HCT116 (cell line): ENCODE data around the gene NLRC5. TPM values are rescaled to one million over a fixed set of nuclear protein-coding genes. Genes with fewer than 3 reads are reported as not detected.

Source experiments
- ATAC-seq: fragments of 200-7000 bp; cut with Tn5 transposase; 2 replicates; pipeline ENCODE4 v1.9.1; 2020; ENCODE audit warnings: mild to moderate bottlenecking, moderate library complexity
- BruUV-seq: library from RNA; stranded (reverse); fragments of 400-500 nt; replicated peaks from 2 replicates; lab custom pipeline; 2021; lab: Mats Ljungman, UMichigan
- CTCF ChIA-PET: fragments of 300-600 bp; sonication (Branson Sonifier 250); formaldehyde crosslinking; loops from one replicate; lab custom pipeline; 2021; ENCODE audit warnings: antibody characterized with exemption; lab: Charles Lee
- POLR2A ChIA-PET: fragments of 300-600, 350-600 bp; sonication (Branson Sonifier 250); formaldehyde crosslinking; loops from one replicate; lab custom pipeline; 2021; ENCODE audit warnings: antibody characterized with exemption; lab: Charles Lee
- RAD21 ChIA-PET, 2 experiments: fragments of 300-600 bp; sonication (Branson Sonifier 250); formaldehyde crosslinking; loops; one replicate each; lab custom pipeline; 2023; ENCODE audit warnings: low total read pairs in 2 of 2; ENCODE audit not compliant: uncharacterized antibody in 2 of 2, unreplicated experiment in 2 of 2, low non-redundant PET in 1 of 2; lab: Charles Lee
- DNase-seq: peaks from one replicate; pipeline ENCODE4 v3.0.0-alpha.2; 2010; ENCODE audit warnings: low read depth, low spot score
- H2AFZ ChIP-seq: fragments of 200-600 bp; shearing (Covaris generic), sonication (generic); 2 replicates; pipeline ENCODE4 v1.6.1; 2017; ENCODE audit warnings: low read depth, mixed run types, mixed read lengths, antibody characterized with exemption, low read length; ENCODE audit not compliant: poor library complexity, severe bottlenecking
- H3K27ac ChIP-seq: 2 replicates; pipeline ENCODE4 v1.5.1; 2012; ENCODE audit warnings: low read depth, low read length
- H3K27me3 ChIP-seq: fragments of 200-600 bp; sonication (generic); 2 replicates; pipeline ENCODE4 v1.6.1; 2016; ENCODE audit warnings: mixed run types, low read length, mixed read lengths; ENCODE audit not compliant: insufficient read depth
- H3K36me3 ChIP-seq, 2 experiments: fragments of 200-500 bp in 1 of 2; fragments of 200-600 bp in 1 of 2; sonication (Bioruptor generic) in 1 of 2; sonication (generic) in 1 of 2; 2 replicates each; pipeline versions ENCODE4 v1.5.1 to v1.6.1; 2014 to 2016; ENCODE audit warnings: low read length in 2 of 2, inconsistent platforms in 1 of 2, mixed read lengths in 1 of 2, mixed run types in 1 of 2; ENCODE audit not compliant: insufficient read depth in 2 of 2, control insufficient read depth in 1 of 2
- H3K4me1 ChIP-seq, 2 experiments: fragments of 200-600 bp in 1 of 2; sonication (generic) in 1 of 2; 2 replicates each; pipeline versions ENCODE4 v1.5.1 to v1.6.1; 2012 to 2017; ENCODE audit warnings: low read length in 2 of 2, inconsistent platforms in 1 of 2, mild to moderate bottlenecking in 1 of 2, mixed read lengths in 1 of 2, mixed run types in 1 of 2, moderate library complexity in 1 of 2; ENCODE audit not compliant: insufficient read depth in 2 of 2, control insufficient read depth in 1 of 2
- H3K4me2 ChIP-seq: fragments of 200-600 bp; sonication (generic); 2 replicates; pipeline ENCODE4 v1.6.1; 2017; ENCODE audit warnings: mixed run types, low read length, mixed read lengths
- H3K4me3 ChIP-seq, 2 experiments: fragments of 200-600 bp in 1 of 2; sonication (generic) in 1 of 2; replicated peaks in 1 of 2; 2 replicates each; pipeline ENCODE4 v1.5.1; 2011 to 2016; ENCODE audit warnings: low read length in 2 of 2, control low read depth in 1 of 2, low read depth in 1 of 2, mild to moderate bottlenecking in 1 of 2, mixed read lengths in 1 of 2, mixed run types in 1 of 2
- H3K79me2 ChIP-seq: fragments of 200-600 bp; sonication (generic); 2 replicates; pipeline ENCODE4 v1.6.1; 2017; ENCODE audit warnings: mild to moderate bottlenecking, mixed run types, low read length, moderate library complexity, mixed read lengths; ENCODE audit not compliant: insufficient read depth
- H3K9ac ChIP-seq: fragments of 200-600 bp; sonication (generic); 2 replicates; pipeline ENCODE4 v1.6.1; 2016; ENCODE audit warnings: low read length, mixed read lengths
- H3K9me2 ChIP-seq: fragments of 200-600 bp; sonication (generic), shearing (Covaris generic); 2 replicates; pipeline ENCODE4 v1.6.1; 2017; ENCODE audit warnings: mixed run types, mild to moderate bottlenecking, moderate library complexity; ENCODE audit not compliant: insufficient read depth
- H3K9me3 ChIP-seq, 2 experiments: fragments of 200-500 bp in 1 of 2; fragments of 200-600 bp in 1 of 2; sonication (Bioruptor generic) in 1 of 2; sonication (generic) in 1 of 2; 2 replicates each; pipeline ENCODE4 v1.6.1; 2014 to 2017; ENCODE audit warnings: low read length in 2 of 2, mixed read lengths in 2 of 2, inconsistent platforms in 1 of 2, low read depth in 1 of 2, mild to moderate bottlenecking in 1 of 2, mixed run types in 1 of 2, moderate library complexity in 1 of 2; ENCODE audit not compliant: control insufficient read depth in 1 of 2, insufficient read depth in 1 of 2
- H4K20me1 ChIP-seq: fragments of 200-600 bp; sonication (generic), shearing (Covaris generic); 2 replicates; pipeline ENCODE4 v1.6.1; 2017; ENCODE audit warnings: mixed run types, mild to moderate bottlenecking, moderate library complexity; ENCODE audit not compliant: insufficient read depth
- CEBPB ChIP-seq: IDR thresholded peaks from 2 replicates; pipeline ENCODE4 v1.6.1; 2012; ENCODE audit warnings: low read depth
- ELF1 ChIP-seq: IDR thresholded peaks from 2 replicates; pipeline ENCODE4 v1.6.1; 2012; ENCODE audit warnings: low read depth, borderline replicate concordance
- FOSL1 ChIP-seq: IDR thresholded peaks from 2 replicates; pipeline ENCODE4 v1.6.1; 2012; ENCODE audit warnings: low read depth
- JUND ChIP-seq: IDR thresholded peaks from 2 replicates; pipeline ENCODE4 v1.6.1; 2012
- POLR2A ChIP-seq: IDR thresholded peaks from 2 replicates; pipeline ENCODE4 v1.7.0; 2011; ENCODE audit warnings: borderline replicate concordance; ENCODE audit not compliant: insufficient read depth, insufficient read length; ENCODE audit errors: extremely low read depth
- RAD21 ChIP-seq: IDR thresholded peaks from 2 replicates; pipeline ENCODE4 v1.6.1; 2012; ENCODE audit warnings: low read depth, mild to moderate bottlenecking
- SRF ChIP-seq: IDR thresholded peaks from 2 replicates; pipeline ENCODE4 v1.6.1; 2012; ENCODE audit warnings: low read depth
- YY1 ChIP-seq: IDR thresholded peaks from 2 replicates; pipeline ENCODE4 v1.6.1; 2011; ENCODE audit warnings: low read length, low read depth, moderate library complexity, mild to moderate bottlenecking; ENCODE audit not compliant: insufficient replicate concordance; ENCODE audit errors: extremely low read depth
- ZNF274 ChIP-seq: fragments of 200-500 bp; sonication (Bioruptor generic); IDR thresholded peaks from 2 replicates; pipeline ENCODE4 v1.6.1; 2014; ENCODE audit warnings: mild to moderate bottlenecking, low read depth, low read length, inconsistent platforms
- intact Hi-C: fragments of 100-400 bp; cut with micrococcal nuclease; formaldehyde crosslinking; loops from 2 replicates; pipeline ENCODE4 v1.10.0; 2022
- total RNA-seq: library from RNA; stranded (reverse); gene quantifications from one replicate; pipeline ENCODE4 v1.2.1, GENCODE V29; 2021; ENCODE audit not compliant: unreplicated experiment
- TF ChIP-seq, protein P1 (sequence below): IDR thresholded peaks from 2 replicates; pipeline ENCODE4 v1.6.1; 2012
- TF ChIP-seq, protein P2 (sequence below), 3 experiments: fragments of 200-600 bp in 1 of 3; sonication (generic) in 1 of 3; IDR thresholded peaks in 2 of 3; conservative IDR thresholded peaks in 1 of 3; 2 replicates each; pipeline ENCODE4 v1.5.1; 2012 to 2017; ENCODE audit warnings: low read depth in 2 of 3, low read length in 2 of 3, antibody characterized with exemption in 1 of 3, borderline replicate concordance in 1 of 3, control low read depth in 1 of 3, mild to moderate bottlenecking in 1 of 3, mixed read lengths in 1 of 3, mixed run types in 1 of 3, moderate library complexity in 1 of 3; ENCODE audit not compliant: insufficient read depth in 1 of 3

The NLRC5 gene
- total RNA-seq, 1 experiment from 2014 or later = 10.4 TPM

DNA sequence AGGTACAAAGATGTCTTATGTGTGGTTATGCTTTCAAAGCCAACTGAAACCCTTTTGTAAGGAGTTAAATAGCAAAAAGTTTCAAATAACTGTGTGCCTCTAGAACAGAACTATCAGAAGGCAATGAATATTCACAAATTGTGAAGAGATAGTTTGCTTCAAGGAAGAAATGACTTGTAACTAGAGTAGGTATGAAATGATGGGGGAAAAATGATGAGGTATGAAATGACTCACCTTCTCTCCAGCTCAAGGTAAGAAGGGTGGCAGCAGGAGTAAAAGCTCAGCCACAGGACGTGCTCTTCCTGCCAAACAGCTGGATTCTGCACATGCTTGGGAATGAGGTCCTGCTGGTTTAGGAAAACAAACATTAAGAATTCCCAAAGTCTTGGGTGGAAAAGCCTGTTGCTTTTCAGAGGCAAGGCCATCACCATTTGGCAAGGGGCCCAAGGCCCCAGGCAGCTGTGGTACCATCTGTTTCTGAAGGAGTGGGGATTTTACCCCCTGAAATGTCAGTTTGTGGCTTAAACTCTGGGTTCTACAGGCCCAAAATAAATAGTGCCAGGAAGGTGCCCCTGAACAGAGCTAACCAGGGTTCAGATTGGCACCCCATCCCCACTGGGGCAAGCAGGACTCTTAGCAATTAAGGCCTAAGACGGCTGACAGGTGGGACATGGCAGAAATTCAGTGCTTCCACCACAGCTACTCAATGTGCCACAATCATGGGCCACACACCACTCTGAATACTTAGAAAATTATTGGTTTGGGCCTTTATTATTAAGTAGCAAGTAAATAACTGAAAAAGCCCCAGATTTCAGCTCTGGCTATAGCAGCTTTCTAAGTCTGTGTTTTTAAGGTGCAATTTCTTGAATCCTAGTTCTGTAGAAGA lies 44.2 kb upstream of the NLRC5 start:
- H4K20me1 ChIP-seq = no peaks in the 10 kb centered on the region
- intact Hi-C loops = no loop called here
- H3K79me2 ChIP-seq = no peaks in the 10 kb centered on the region
- peaks cover 0 to 3% of the 10 kb centered on the region in 2 experiments; a peak in 1 of 4 replicates for H3K4me1 ChIP-seq
- RAD21 ChIA-PET = no interaction called here
- no peaks in the 10 kb centered on the region for H3K9me3 ChIP-seq
- 0 out of 2 replicates have a peak, but pooled peaks have one; percentile 19 for ATAC-seq
- no peak overlapping the region for H3K4me2 ChIP-seq
- H3K27me3 ChIP-seq = no peaks in the 10 kb centered on the region
- CTCF ChIA-PET = interaction anchor here (0.8 kb wide), 1 partner anchor 19 kb away, joined by 3 read pairs; no protein-coding TSS in a partner anchor
- POLR2A ChIA-PET = interaction anchor here (1.5 to 4.4 kb wide), 2 partner anchors 9 to 13 kb away, joined by 4 to 25 read pairs; partner anchors contain the start of gene HERPUD1
- no TSS peak for BruUV-seq
- no peak overlapping the region for H3K9ac ChIP-seq
- H3K9me2 ChIP-seq = no peaks in the 10 kb centered on the region
- H3K27ac ChIP-seq = no peak overlapping the region
- peaks cover 41 to 44% of the 10 kb centered on the region in 2 experiments for H3K36me3 ChIP-seq
- H2AFZ ChIP-seq = no peak overlapping the region
- TF ChIP-seq JUND (0 out of 2 replicates have a peak, but pooled peaks have one; percentile 13), POLR2A (no peak)
- DNase-seq = no peak
- H3K4me3 ChIP-seq = no peak overlapping the region

DNA sequence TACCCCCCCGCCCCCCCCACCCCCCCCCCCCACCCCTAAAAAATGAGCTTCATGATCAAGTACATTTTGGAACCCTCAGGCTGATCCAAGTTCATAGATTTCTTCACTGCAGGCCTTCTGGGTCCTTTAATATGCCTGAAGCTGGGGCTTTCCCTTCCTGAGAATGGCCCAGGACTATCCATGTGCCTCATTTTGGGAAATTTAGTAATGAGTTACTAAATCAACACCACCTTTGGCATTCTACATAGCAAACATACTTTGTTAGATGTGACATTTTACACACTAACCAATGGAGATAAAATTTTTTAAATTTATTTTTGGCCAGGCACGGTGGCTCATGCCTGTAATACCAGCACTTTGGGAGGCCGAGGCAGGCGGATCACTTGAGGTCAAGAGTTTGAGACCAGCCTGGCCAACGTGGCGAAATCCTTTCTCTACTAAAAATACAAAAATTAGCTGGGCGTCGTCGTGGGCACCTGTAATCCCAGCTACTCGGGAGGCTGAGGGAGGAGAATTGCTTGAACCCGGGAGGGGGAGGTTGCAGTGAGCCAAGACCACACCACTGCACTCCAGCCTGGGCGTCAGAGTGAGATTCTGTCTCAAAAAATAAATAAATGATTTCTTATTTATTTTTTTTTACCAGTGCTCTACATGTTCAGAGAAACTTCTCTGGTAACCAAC lies 43.4 kb upstream of the NLRC5 start:
- no peak overlapping the region for H3K27ac ChIP-seq
- H2AFZ ChIP-seq = no peak overlapping the region
- H3K4me3 ChIP-seq = no peak overlapping the region
- no peak overlapping the region for H3K9ac ChIP-seq
- no peaks in the 10 kb centered on the region for H3K9me2 ChIP-seq
- no peaks in the 10 kb centered on the region for H3K79me2 ChIP-seq
- H3K4me1 ChIP-seq = peaks cover 0 to 3% of the 10 kb centered on the region in 2 experiments; a peak in 1 of 4 replicates
- H3K27me3 ChIP-seq = no peaks in the 10 kb centered on the region
- DNase-seq = no peak
- H3K9me3 ChIP-seq = no peaks in the 10 kb centered on the region
- BruUV-seq = no TSS peak
- ChIA-PET CTCF (interaction anchor here (0.8 kb wide), 1 partner anchor 18 kb away, joined by 3 read pairs; no protein-coding TSS in a partner anchor), POLR2A (interaction anchor here (1.5 to 4.4 kb wide), 2 partner anchors 9 to 14 kb away, joined by 4 to 25 read pairs; partner anchors contain the start of gene HERPUD1)
- intact Hi-C loops = no loop called here
- H3K4me2 ChIP-seq = no peak overlapping the region
- TF ChIP-seq ELF1 = no peak
- no peak for TF ChIP-seq FOSL1
- no peak for TF ChIP-seq SRF
- TF ChIP-seq YY1 = no peak
- TF ChIP-seq ZNF274 = no peak
- no peak for TF ChIP-seq RAD21
- TF ChIP-seq POLR2A = no peak
- no peak for TF ChIP-seq CEBPB
- TF ChIP-seq, protein P1, sequence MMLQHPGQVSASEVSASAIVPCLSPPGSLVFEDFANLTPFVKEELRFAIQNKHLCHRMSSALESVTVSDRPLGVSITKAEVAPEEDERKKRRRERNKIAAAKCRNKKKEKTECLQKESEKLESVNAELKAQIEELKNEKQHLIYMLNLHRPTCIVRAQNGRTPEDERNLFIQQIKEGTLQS = no peak
- TF ChIP-seq, protein P2, sequence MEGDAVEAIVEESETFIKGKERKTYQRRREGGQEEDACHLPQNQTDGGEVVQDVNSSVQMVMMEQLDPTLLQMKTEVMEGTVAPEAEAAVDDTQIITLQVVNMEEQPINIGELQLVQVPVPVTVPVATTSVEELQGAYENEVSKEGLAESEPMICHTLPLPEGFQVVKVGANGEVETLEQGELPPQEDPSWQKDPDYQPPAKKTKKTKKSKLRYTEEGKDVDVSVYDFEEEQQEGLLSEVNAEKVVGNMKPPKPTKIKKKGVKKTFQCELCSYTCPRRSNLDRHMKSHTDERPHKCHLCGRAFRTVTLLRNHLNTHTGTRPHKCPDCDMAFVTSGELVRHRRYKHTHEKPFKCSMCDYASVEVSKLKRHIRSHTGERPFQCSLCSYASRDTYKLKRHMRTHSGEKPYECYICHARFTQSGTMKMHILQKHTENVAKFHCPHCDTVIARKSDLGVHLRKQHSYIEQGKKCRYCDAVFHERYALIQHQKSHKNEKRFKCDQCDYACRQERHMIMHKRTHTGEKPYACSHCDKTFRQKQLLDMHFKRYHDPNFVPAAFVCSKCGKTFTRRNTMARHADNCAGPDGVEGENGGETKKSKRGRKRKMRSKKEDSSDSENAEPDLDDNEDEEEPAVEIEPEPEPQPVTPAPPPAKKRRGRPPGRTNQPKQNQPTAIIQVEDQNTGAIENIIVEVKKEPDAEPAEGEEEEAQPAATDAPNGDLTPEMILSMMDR (IDR thresholded peaks at IDR 0.05 in 2 of 3, conservative IDR thresholded peaks at IDR 0.05 in 1 of 3; ENCODE audit: borderline replicate concordance in 1 of 3, insufficient read depth in 1 of 3, low read depth in 2 of 3, low read length in 2 of 3) = no peak
- TF ChIP-seq, all 23 proteins: peak for 0
- RAD21 ChIA-PET = no interaction called here
- H3K36me3 ChIP-seq = peaks cover 35 to 42% of the 10 kb centered on the region in 2 experiments
- H4K20me1 ChIP-seq = no peaks in the 10 kb centered on the region
- ATAC-seq = no peak
